Stimulated activated CD4-positive, alpha-beta T cell treated with anti-CD3 and anti-CD28 coated beads, Interleukin-2, amount 100 ng/mL, for 24 hours (primary cell): ENCODE measurements around the gene ITGB2.

Experiments used
- DNase-seq, 2 donors: peaks; one replicate each; pipeline ENCODE4 v3.0.0-alpha.2; 2020

The ITGB2 gene

GRCh38 chr21:44896561-44897286 is 24.0 kb downstream of the ITGB2 start:
- DNase-seq = no peak

GRCh38 chr21:44895859-44896258 is 24.8 kb downstream of the ITGB2 start:
- DNase-seq = no peak

GRCh38 chr21:44894687-44895302 is 25.9 kb downstream of the ITGB2 start:
- no peak for DNase-seq

- DNase-seq = no peak
These were observed 26.6 kb downstream of the ITGB2 start for GRCh38 chr21:44893948-44894656.

GRCh38 chr21:44893278-44893556 is 27.5 kb downstream of the ITGB2 start:
- no peak for DNase-seq

GRCh38 chr21:44892536-44893277 is 28.0 kb downstream of the ITGB2 start:
- DNase-seq = peak; percentile 86

GRCh38 chr21:44892095-44892494 is 28.6 kb downstream of the ITGB2 start:
- no peak for DNase-seq

GRCh38 chr21:44891631-44892031 is 29.1 kb downstream of the ITGB2 start:
- no peak for DNase-seq

GRCh38 chr21:44890961-44891541 is 29.6 kb downstream of the ITGB2 start:
- no peak for DNase-seq

GRCh38 chr21:44890338-44890931 is 30.3 kb downstream of the ITGB2 start:
- DNase-seq = no peak

- no peak for DNase-seq
These were observed 30.9 kb downstream of the ITGB2 start for GRCh38 chr21:44889625-44890337.

- no peak for DNase-seq
These were observed 31.8 kb downstream of the ITGB2 start for GRCh38 chr21:44888581-44889550.

GRCh38 chr21:44887807-44888580 is 32.7 kb downstream of the ITGB2 start:
- no peak for DNase-seq

- no peak for DNase-seq
These were observed 33.4 kb downstream of the ITGB2 start for GRCh38 chr21:44887126-44887806.

GRCh38 chr21:44886113-44887075 is 34.3 kb downstream of the ITGB2 start:
- DNase-seq = no peak

GRCh38 chr21:44885615-44886014 is 35.1 kb downstream of the ITGB2 start:
- no peak for DNase-seq

GRCh38 chr21:44884097-44884496 is 36.6 kb downstream of the ITGB2 start:
- no peak for DNase-seq

GRCh38 chr21:44883250-44883649 is 37.4 kb downstream of the ITGB2 start:
- no peak for DNase-seq
